IPS-15b (cell line): ENCODE measurements around the gene PARPBP.
"Not testable (repeated sequence)": the region's sequence is repeated elsewhere in the genome, so short reads cannot be mapped to it uniquely, and the experiment has no call there.

ENCODE experiments used
- H3K27me3 ChIP-seq: one replicate; pipeline ENCODE4 v1.6.1; 2013; ENCODE audit warnings: low read length; ENCODE audit not compliant: control insufficient read depth, insufficient read depth
- H3K36me3 ChIP-seq: one replicate; pipeline ENCODE4 v1.6.1; 2013; ENCODE audit warnings: low read length; ENCODE audit not compliant: control insufficient read depth, insufficient read depth
- H3K4me1 ChIP-seq: one replicate; pipeline ENCODE4 v1.6.1; 2013; ENCODE audit warnings: mild to moderate bottlenecking, low read length; ENCODE audit not compliant: control insufficient read depth, insufficient read depth
- H3K4me3 ChIP-seq: one replicate; pipeline ENCODE4 v1.5.1; 2013; ENCODE audit warnings: low read depth, low read length
- H3K9ac ChIP-seq: one replicate; pipeline ENCODE4 v1.6.1; 2013; ENCODE audit warnings: low read depth, mild to moderate bottlenecking, low read length
- H3K9me3 ChIP-seq: one replicate; pipeline ENCODE4 v1.6.1; 2013; ENCODE audit warnings: mild to moderate bottlenecking, low read length; ENCODE audit not compliant: control insufficient read depth, insufficient read depth

Gene PARPBP

DNA sequence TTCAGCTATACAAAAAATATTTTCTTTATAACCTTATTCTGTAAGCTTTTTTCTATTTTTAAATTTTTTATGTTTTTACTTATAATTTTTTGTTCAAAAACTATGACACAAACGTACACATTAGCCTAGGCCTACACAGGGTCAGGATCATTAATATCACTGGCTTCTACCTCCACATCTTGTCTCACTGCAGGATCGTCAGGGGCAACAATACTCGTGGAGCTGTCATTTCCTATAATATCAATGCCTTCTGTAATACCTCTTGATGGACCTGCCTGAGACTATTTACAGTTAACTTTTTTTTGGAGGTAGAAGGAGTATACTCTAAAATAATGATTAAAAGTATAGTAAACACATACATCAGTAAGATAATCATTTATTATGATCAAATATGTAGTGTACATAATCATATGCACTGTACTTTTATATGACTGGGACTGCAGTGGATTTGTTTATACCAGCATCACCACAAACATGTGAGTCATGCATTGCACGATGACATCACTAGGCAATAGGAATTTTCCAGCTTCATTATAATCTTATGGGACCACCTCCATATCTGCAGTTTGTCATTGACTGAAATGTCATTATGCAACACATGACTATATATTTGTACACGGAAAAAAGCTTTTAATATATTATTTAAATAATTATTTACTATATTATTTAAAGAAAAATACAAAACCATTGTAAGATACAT, 96.2 kb downstream of the PARPBP start:
- no peaks in the 10 kb centered on the region for H3K27me3 ChIP-seq
- H3K9ac ChIP-seq = no peak overlapping the region
- H3K4me1 ChIP-seq = no peaks in the 10 kb centered on the region
- no peaks in the 10 kb centered on the region for H3K36me3 ChIP-seq
- no peak overlapping the region for H3K4me3 ChIP-seq
- no peaks in the 10 kb centered on the region for H3K9me3 ChIP-seq

DNA sequence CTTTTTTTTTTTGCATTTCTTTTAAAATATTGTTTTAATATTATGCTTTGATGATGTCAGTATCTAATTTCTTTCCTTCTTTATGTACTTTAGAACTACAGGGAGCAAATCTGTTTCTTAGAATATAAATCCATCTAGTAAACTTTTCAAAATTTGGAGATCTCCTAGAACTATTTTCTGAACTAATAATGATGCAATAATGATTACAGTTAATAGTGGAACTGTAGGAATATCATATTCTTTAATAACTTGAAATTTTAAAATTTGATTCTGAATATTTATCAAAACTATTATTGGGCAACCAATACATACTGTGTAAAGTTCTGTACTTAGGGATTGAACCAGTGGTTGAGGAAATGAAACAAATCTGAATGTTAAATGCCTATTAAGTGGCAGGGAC, 100.8 kb downstream of the PARPBP start:
- H3K4me1 ChIP-seq = no peaks in the 10 kb centered on the region
- H3K9ac ChIP-seq = no peak overlapping the region
- no peaks in the 10 kb centered on the region for H3K36me3 ChIP-seq
- no peak overlapping the region for H3K4me3 ChIP-seq
- no peaks in the 10 kb centered on the region for H3K27me3 ChIP-seq
- no peaks in the 10 kb centered on the region for H3K9me3 ChIP-seq

DNA sequence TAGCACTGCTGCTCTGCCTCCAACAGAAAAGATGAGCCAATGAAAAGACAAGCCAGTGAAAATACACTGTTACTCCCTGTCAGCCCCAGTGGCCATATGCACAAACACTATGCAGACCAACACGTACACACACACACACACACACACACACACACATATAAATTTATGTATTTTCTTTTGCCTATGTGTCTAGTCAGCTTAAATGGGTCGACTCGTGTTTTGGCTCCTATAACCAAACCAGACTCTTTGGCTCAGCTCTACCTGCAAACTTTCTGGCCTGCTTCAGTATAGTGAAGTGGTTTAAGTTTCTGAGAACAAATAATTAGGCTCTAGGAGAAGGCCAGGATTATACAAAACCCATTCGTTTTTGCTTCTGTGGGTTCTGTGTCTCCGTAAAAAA, 108.0 kb downstream of the PARPBP start:
- Histone ChIP-seq H3K4me1 (peaks cover 6% of the 10 kb centered on the region), H3K36me3 (no peaks in the 10 kb centered on the region), H3K9ac (no peak overlapping the region), H3K9me3 (no peaks in the 10 kb centered on the region), H3K27me3 (no peaks in the 10 kb centered on the region), H3K4me3 (no peak overlapping the region)

DNA sequence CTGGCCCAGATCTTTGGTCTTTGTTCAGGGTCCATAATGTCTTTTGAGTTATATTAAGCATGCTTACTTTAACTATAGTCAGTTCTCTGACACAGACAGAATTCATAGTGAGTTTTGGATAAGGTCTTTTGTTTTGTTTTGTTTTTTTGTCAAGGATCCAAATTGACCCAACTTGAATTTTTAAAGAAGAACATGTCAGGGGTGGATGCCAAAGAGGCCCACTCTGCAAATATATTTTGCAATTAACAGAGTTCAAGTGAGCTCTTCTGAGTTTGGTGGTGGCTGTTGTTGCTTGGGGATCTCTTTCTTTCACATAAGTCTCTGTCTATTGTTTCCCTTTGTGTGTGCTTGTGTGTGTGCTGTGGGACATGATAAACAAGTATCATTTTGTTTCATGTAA, 112.1 kb downstream of the PARPBP start:
- no peak overlapping the region for H3K9ac ChIP-seq
- H3K36me3 ChIP-seq = no peaks in the 10 kb centered on the region
- H3K9me3 ChIP-seq = no peaks in the 10 kb centered on the region
- no peak overlapping the region for H3K4me3 ChIP-seq
- H3K27me3 ChIP-seq = no peaks in the 10 kb centered on the region
- H3K4me1 ChIP-seq = peaks cover 6% of the 10 kb centered on the region

DNA sequence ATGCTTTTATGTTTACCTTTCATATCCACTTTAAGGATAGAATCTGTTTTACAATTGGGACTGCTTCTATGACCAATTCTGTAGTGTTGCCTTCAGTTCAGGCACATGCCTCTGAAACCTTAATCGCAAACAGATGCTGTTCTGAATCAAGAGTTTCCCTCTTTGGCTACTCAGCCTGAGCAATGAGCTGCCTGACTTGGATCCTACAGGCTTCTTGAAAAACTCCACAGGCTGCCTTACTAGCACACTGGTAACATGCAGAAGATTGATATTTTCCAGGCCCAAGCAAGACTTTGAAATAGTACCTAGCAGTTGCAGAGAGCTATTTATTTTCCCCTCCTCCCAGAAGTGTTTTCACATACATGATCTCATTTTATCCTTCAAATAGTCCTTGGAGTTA, 112.5 kb downstream of the PARPBP start:
- H3K4me3 ChIP-seq = no peak overlapping the region
- H3K9me3 ChIP-seq = no peaks in the 10 kb centered on the region
- H3K4me1 ChIP-seq = peaks cover 6% of the 10 kb centered on the region
- no peak overlapping the region for H3K9ac ChIP-seq
- H3K36me3 ChIP-seq = no peaks in the 10 kb centered on the region
- H3K27me3 ChIP-seq = no peaks in the 10 kb centered on the region

DNA sequence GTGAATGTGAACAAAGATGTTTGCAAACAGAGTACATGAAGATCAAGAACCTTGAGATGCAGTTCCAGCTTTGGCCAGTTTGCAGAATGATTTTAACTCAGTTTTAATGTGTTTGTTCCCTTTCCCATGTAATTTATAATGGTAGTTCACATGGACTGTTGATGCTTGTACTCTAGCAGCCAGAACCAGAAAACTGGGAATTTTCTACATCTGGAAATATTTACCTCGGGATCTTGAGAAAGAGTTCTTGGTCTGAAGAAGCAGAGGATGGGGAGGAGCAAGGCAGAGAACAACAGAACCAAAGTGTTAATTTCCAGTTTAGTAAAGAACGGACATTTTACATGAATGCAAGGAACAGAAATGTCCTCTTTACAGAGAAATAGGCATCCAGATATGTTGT, 114.6 kb downstream of the PARPBP start:
- peaks cover 6% of the 10 kb centered on the region for H3K4me1 ChIP-seq
- H3K27me3 ChIP-seq = no peaks in the 10 kb centered on the region
- H3K9me3 ChIP-seq = no peaks in the 10 kb centered on the region
- no peak overlapping the region for H3K9ac ChIP-seq
- H3K36me3 ChIP-seq = no peaks in the 10 kb centered on the region
- no peak overlapping the region for H3K4me3 ChIP-seq

DNA sequence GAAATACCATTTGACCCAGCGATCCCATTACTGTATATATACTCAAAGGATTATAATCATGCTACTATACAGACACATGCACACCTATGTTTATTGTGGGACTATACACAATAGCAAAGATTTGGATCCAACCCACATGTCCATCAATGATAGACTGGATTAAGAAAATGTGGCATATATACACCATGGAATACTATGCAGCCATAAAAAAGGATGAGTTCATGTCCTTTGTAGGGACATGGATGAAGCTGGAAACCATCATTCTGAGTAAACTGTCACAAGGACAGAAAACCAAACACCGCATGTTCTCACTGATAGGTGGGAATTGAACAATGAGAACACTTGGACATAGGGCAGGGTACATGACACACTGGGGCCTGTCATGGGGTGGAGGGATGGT, 120.9 kb downstream of the PARPBP start:
- not testable (repeated sequence) for H3K36me3 ChIP-seq, H3K4me1 ChIP-seq, H3K27me3 ChIP-seq, H3K9ac ChIP-seq, H3K4me3 ChIP-seq, H3K9me3 ChIP-seq
